SK-N-MC (cell line): ENCODE data around the gene COPS6.

ENCODE experiments used
- EZH2 ChIP-seq: fragments of 200-600 bp; sonication (generic); IDR thresholded peaks from one replicate; pipeline ENCODE4 v1.6.1; 2017; ENCODE audit warnings: antibody characterized with exemption
- FOXP2 ChIP-seq: optimal IDR thresholded peaks from 2 replicates; pipeline ENCODE3; 2011; ENCODE audit warnings: mild to moderate bottlenecking, moderate library complexity; ENCODE audit not compliant: insufficient read depth; ENCODE audit errors: extremely low read length, control extremely low read depth
- POLR2AphosphoS5 ChIP-seq: IDR thresholded peaks from 2 replicates; pipeline ENCODE4 v1.6.1; 2012; ENCODE audit warnings: mild to moderate bottlenecking, low read depth, low read length, borderline replicate concordance

DNA sequence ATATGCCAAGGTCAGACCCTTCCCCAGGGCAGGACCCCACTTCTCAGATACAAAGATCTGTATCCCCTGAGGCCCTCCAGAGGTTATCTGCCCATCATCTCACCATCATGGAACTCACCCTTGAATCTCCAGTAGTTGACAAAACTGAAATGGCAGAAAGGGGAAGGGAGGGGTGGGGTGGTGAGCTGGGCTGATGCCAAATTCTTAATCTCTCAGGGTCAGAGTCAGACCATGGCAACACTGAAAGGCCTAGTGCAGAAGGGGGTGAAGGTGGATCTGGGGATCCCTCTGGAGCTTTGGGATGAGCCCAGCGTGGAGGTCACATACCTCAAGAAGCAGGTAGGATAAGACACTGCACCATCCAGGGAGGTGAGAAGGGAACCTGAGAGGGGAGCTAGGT is 33.8 kb downstream of the COPS6 start:
- TF ChIP-seq EZH2 = no peak
- TF ChIP-seq POLR2AphosphoS5 = no peak
- TF ChIP-seq FOXP2 = no peak
